ENCODE data around the gene OR10A6. TPM values are rescaled to one million over a fixed set of nuclear protein-coding genes. Genes with fewer than 3 reads are reported as not detected.

Gene OR10A6
- total and polyA plus RNA-seq, 2 of the 4 experiments (the other 2 are of a cell fraction): 0.19 TPM; not detected in 1

DNA sequence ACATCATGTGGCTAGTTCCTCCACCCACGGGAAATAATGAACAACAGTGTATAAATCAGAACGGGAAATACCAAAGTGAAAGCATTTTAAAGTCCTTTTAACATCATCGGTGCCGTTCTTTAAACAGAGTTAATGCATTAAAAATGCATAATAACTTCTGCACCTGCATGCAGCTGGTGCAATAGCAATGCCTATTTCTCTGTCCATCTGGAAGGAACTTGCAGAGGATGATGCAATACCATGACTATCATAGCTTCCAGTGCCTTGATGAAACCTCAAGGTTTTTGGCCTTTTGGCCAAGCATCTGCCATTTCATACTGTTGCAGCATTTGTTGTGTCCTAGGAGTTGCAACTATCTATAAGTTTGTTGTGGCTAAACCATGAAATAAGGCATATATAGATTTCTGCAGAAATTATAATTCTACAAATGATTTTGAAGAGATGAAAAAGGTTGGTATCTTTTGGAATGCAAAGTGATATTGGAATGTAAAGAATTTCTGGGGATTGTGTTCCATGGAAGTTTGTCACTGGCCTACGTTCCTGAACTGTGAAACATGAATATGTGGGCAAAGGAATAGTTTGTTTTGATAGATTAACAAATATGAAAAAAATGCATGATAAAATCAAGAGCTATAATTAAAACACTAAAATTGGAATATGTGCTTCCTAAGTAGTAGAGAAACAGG lies 46.3 kb upstream of the OR10A6 start:
- DNase-seq (peak; percentile 97), ATAC-seq (ENCODE audit: low read depth) (peak; percentile 87)
- Histone ChIP-seq H3K18ac (ENCODE audit: low read depth, low read length) (peak overlapping the region; percentile 99; the same call in 1 of the 2 replicates), H2BK20ac (ENCODE audit: low read depth, low read length) (peak overlapping the region; percentile 100), H2AK9ac (replicated peaks; ENCODE audit: low read depth, low read length, poor library complexity) (no peak overlapping the region), H3K23ac (ENCODE audit: low read depth, low read length) (peak overlapping the region; percentile 98), H2AFZ (replicated peaks; ENCODE audit: low read length, poor library complexity) (peak overlapping the region; percentile 36), H4K5ac (ENCODE audit: low read depth, low read length) (peak overlapping the region; percentile 95; the same call in 1 of the 2 replicates), H3K79me1 (ENCODE audit: low read depth in 1 of 2, low read length in 2 of 2) (peaks cover 0 to 7% of the 10 kb centered on the region in 2 experiments; a peak in 2 of 4 replicates), H3K4me2 (ENCODE audit: low read depth, low read length) (peak overlapping the region; percentile 55; the same call in 1 of the 2 replicates), H3K9me3 (ENCODE audit: control insufficient read depth, insufficient read depth, low read length) (no peaks in the 10 kb centered on the region), H3K4me3 (ENCODE audit: insufficient read depth, low read depth, low read length) (no peak overlapping the region), H2AK5ac (ENCODE audit: low read depth, low read length) (no peak overlapping the region; the same call in 1 of the 2 replicates), H3K4ac (ENCODE audit: low read depth, low read length) (peak overlapping the region; percentile 98), H2BK120ac (ENCODE audit: low read depth, low read length) (peak overlapping the region; percentile 99), H2BK15ac (ENCODE audit: low read depth, low read length) (no peak overlapping the region; the same call in 2 of the 3 replicates), H2BK5ac (ENCODE audit: low read depth, low read length, poor library complexity, severe bottlenecking) (peak overlapping the region; percentile 97), H3K27ac (ENCODE audit: insufficient read depth, low read length) (peak overlapping the region; percentile 98), H4K91ac (ENCODE audit: insufficient read depth, low read depth, low read length) (peak overlapping the region; percentile 95), H3K36me3 (ENCODE audit: control insufficient read depth, insufficient read depth, low read length) (no peaks in the 10 kb centered on the region), H4K8ac (ENCODE audit: low read depth in 2 of 2, low read length in 2 of 2) (peak overlapping the region; percentile 63 to 98; a peak in 3 of 4 replicates), H3K56ac (ENCODE audit: extremely low read depth, insufficient read depth, low read length) (peak overlapping the region; percentile 92), H4K20me1 (ENCODE audit: insufficient read depth, low read length) (no peaks in the 10 kb centered on the region), H3K4me1 (ENCODE audit: control insufficient read depth, insufficient read depth, low read length) (peaks cover 9% of the 10 kb centered on the region; the same call in 1 of the 2 replicates), H3K9ac (ENCODE audit: low read depth, low read length) (no peak overlapping the region), H3K27me3 (ENCODE audit: control insufficient read depth, insufficient read depth, low read length) (no peaks in the 10 kb centered on the region), H3K14ac (replicated peaks; ENCODE audit: low read depth, low read length) (peak overlapping the region; percentile 94; the same call in 1 of the 2 replicates), H3K9me1 (ENCODE audit: insufficient read depth, low read length) (peaks cover 3% of the 10 kb centered on the region; the same call in 1 of the 2 replicates)
- ChIA-PET POLR2A (ENCODE audit: unreplicated experiment) (interaction anchor here (0.9 to 2.1 kb wide), 3 partner anchors 9 to 69 kb away, joined by 4 to 7 read pairs (median 5); partner anchors contain the start of gene NLRP10), CTCF (interaction anchor here (0.7 to 4.3 kb wide), 4 partner anchors 9 to 84 kb away, joined by 3 to 24 read pairs (median 9); partner anchors contain the start of gene EIF3F)
- dilution Hi-C loops (cut with HindIII; ENCODE audit: low sequenced_read_pairs, unreplicated experiment) (no loop called here), intact Hi-C loops (cut with micrococcal nuclease) (no loop called here), in situ Hi-C loops (cut with MboI; ENCODE audit: low sequenced_read_pairs) (loop anchor here (25.0 kb wide), 1 partner anchor 415 kb away; no protein-coding TSS in a partner anchor)
- TF ChIP-seq RFX5 (IDR thresholded peaks at IDR 0.05; ENCODE audit: low read depth, low read length) (no peak), CEBPB (IDR thresholded peaks at IDR 0.05; ENCODE audit: low read depth, low read length) (peak; percentile 100), MXI1 (IDR thresholded peaks at IDR 0.05; ENCODE audit: borderline replicate concordance, low read depth, low read length) (no peak), RCOR1 (IDR thresholded peaks at IDR 0.05; ENCODE audit: insufficient replicate concordance, low read length) (peak; percentile 98), BHLHE40 (IDR thresholded peaks at IDR 0.05; ENCODE audit: low read depth, low read length) (no peak), FOS (IDR thresholded peaks at IDR 0.05; ENCODE audit: low read depth, low read length) (0 out of 2 replicates have a peak, but pooled peaks have one; percentile 15)
- TF ChIP-seq, protein P1, sequence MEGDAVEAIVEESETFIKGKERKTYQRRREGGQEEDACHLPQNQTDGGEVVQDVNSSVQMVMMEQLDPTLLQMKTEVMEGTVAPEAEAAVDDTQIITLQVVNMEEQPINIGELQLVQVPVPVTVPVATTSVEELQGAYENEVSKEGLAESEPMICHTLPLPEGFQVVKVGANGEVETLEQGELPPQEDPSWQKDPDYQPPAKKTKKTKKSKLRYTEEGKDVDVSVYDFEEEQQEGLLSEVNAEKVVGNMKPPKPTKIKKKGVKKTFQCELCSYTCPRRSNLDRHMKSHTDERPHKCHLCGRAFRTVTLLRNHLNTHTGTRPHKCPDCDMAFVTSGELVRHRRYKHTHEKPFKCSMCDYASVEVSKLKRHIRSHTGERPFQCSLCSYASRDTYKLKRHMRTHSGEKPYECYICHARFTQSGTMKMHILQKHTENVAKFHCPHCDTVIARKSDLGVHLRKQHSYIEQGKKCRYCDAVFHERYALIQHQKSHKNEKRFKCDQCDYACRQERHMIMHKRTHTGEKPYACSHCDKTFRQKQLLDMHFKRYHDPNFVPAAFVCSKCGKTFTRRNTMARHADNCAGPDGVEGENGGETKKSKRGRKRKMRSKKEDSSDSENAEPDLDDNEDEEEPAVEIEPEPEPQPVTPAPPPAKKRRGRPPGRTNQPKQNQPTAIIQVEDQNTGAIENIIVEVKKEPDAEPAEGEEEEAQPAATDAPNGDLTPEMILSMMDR (conservative IDR thresholded peaks at IDR 0.05; ENCODE audit: low read depth, low read length): no peak
- WGBS, 2 experiments (ENCODE audit: extremely low coverage in 2 of 2, insufficient read length in 1 of 2): 0% methylated on average over 2 of the region's 5 CpGs; no CpG with 5 or more reads in 1 of the 2 experiments
- BruUV-seq (replicated peaks): no TSS peak

All from IMR-90 (cell line).